Common myeloid progenitor, CD34-positive (primary cell): ENCODE results near the gene BICDL1.

Experiments
- CTCF ChIA-PET: fragments of 350-600 bp; sonication (Branson Sonifier 250); formaldehyde crosslinking; loops from one replicate; lab custom pipeline; 2021; ENCODE audit warnings: antibody characterized with exemption; lab: Charles Lee
- POLR2A ChIA-PET: fragments of 350-600 bp; sonication (Branson Sonifier 250); formaldehyde crosslinking; loops from one replicate; lab custom pipeline; 2021; ENCODE audit warnings: antibody characterized with exemption; lab: Charles Lee
- DNase-seq, 3 donors: peaks; one replicate each; pipeline versions ENCODE4 v3.0.0 to v3.0.0-alpha.2; 2013
- H3K27ac ChIP-seq, 2 experiments: 1 replicate in 1 of 2; 2 replicates in 1 of 2; pipeline ENCODE4 v1.7.0; 2013; ENCODE audit warnings: inconsistent platforms in 2 of 2, low read length in 2 of 2, mild to moderate bottlenecking in 2 of 2, low read depth in 1 of 2, moderate library complexity in 1 of 2; ENCODE audit not compliant: severe bottlenecking in 2 of 2, insufficient read depth in 1 of 2, poor library complexity in 1 of 2
- H3K27me3 ChIP-seq, 5 experiments: replicated peaks in 2 of 5; 1 replicate in 3 of 5; 2 replicates in 2 of 5; pipeline versions ENCODE4 v1.6.1 to v1.7.0; 2013; ENCODE audit warnings: low read length in 4 of 5, mild to moderate bottlenecking in 2 of 5, moderate library complexity in 2 of 5, inconsistent platforms in 1 of 5; ENCODE audit not compliant: insufficient read depth in 5 of 5, control insufficient read depth in 4 of 5
- H3K36me3 ChIP-seq, 4 experiments: 1 replicate in 2 of 4; 2 replicates in 2 of 4; pipeline versions ENCODE4 v1.6.1 to v1.7.0; 2013; ENCODE audit warnings: low read length in 3 of 4, control low read depth in 1 of 4, mild to moderate bottlenecking in 1 of 4; ENCODE audit not compliant: control insufficient read depth in 4 of 4, insufficient read depth in 4 of 4
- H3K4me1 ChIP-seq, 4 experiments: 1 replicate in 3 of 4; 2 replicates in 1 of 4; pipeline versions ENCODE4 v1.6.1 to v1.7.1; 2013; ENCODE audit warnings: low read length in 3 of 4, mild to moderate bottlenecking in 3 of 4, control low read depth in 1 of 4, inconsistent platforms in 1 of 4, moderate library complexity in 1 of 4; ENCODE audit not compliant: control insufficient read depth in 4 of 4, insufficient read depth in 4 of 4; ENCODE audit errors: control extremely low read depth in 1 of 4
- H3K4me3 ChIP-seq, 7 experiments: 1 replicate in 4 of 7; 2 replicates in 3 of 7; pipeline versions ENCODE4 v1.5.1 to v1.7.0; 2013; ENCODE audit warnings: mild to moderate bottlenecking in 7 of 7, low read length in 6 of 7, moderate library complexity in 6 of 7, inconsistent platforms in 2 of 7, low read depth in 2 of 7, control low read depth in 1 of 7; ENCODE audit not compliant: insufficient read depth in 4 of 7, control insufficient read depth in 1 of 7; ENCODE audit errors: extremely low read depth in 1 of 7
- H3K9me3 ChIP-seq, 5 experiments: 1 replicate in 4 of 5; 2 replicates in 1 of 5; pipeline versions ENCODE4 v1.6.1 to v1.7.1; 2013; ENCODE audit warnings: low read length in 4 of 5, mild to moderate bottlenecking in 2 of 5, inconsistent platforms in 1 of 5, low read depth in 1 of 5, moderate library complexity in 1 of 5; ENCODE audit not compliant: control insufficient read depth in 4 of 5, insufficient read depth in 2 of 5; ENCODE audit errors: control extremely low read depth in 1 of 5
- WGBS: methylation state at CpG from one replicate; pipeline ENCODE4 v1.1.5; 2013; ENCODE audit not compliant: insufficient coverage; 5-methylcytosine and 5-hydroxymethylcytosine counted together

Gene BICDL1

GRCh38 chr12:120077260-120077659 is 88.2 kb downstream of the BICDL1 start:
- WGBS, result 98% methylated on average over 5 of the region's 6 CpGs
- Histone ChIP-seq H3K27me3 (no peaks in the 10 kb centered on the region), H3K4me3 (no peak overlapping the region), H3K9me3 (no peaks in the 10 kb centered on the region), H3K36me3 (no peaks in the 10 kb centered on the region), H3K4me1 (peaks cover 0 to 16% (median 8%) of the 10 kb centered on the region in 4 experiments), H3K27ac (no peak overlapping the region)
- ChIA-PET POLR2A (no interaction called here), CTCF (no interaction called here)
- DNase-seq, result no peak

- POLR2A ChIA-PET, result no interaction called here
- no peak overlapping the region for H3K27ac ChIP-seq
Observed at GRCh38 chr12:120078868-120079267, 89.8 kb downstream of the BICDL1 start.

GRCh38 chr12:120079411-120080400 is 90.7 kb downstream of the BICDL1 start:
- ChIA-PET POLR2A (no interaction called here), CTCF (no interaction called here)
- no peaks in the 10 kb centered on the region for H3K9me3 ChIP-seq
- WGBS, result 93% methylated on average over 6 of the region's 9 CpGs
- no peak overlapping the region for H3K27ac ChIP-seq
- H3K4me3 ChIP-seq, result no peak overlapping the region
- no peak for DNase-seq
- H3K36me3 ChIP-seq, result no peaks in the 10 kb centered on the region
- H3K4me1 ChIP-seq, result peaks cover 0 to 16% (median 8%) of the 10 kb centered on the region in 4 experiments
- no peaks in the 10 kb centered on the region for H3K27me3 ChIP-seq

More at GRCh38 chr12:120078868-120079267, 89.8 kb downstream of the BICDL1 start:
- peak; percentile 6 to 78 (median 62) for DNase-seq
- CTCF ChIA-PET, result no interaction called here
- Histone ChIP-seq H3K4me1 (peaks cover 0 to 16% (median 8%) of the 10 kb centered on the region in 4 experiments), H3K27me3 (no peaks in the 10 kb centered on the region), H3K9me3 (no peaks in the 10 kb centered on the region), H3K4me3 (no peak overlapping the region), H3K36me3 (no peaks in the 10 kb centered on the region)
- WGBS, result 60% methylated on average over 5 of the region's 5 CpGs

GRCh38 chr12:120081641-120082040 is 92.6 kb downstream of the BICDL1 start:
- WGBS, result no CpG with 5 or more reads among the region's 2 CpGs
- ChIA-PET CTCF (no interaction called here), POLR2A (no interaction called here)
- no peak overlapping the region for H3K4me3 ChIP-seq
- no peaks in the 10 kb centered on the region for H3K27me3 ChIP-seq
- no peaks in the 10 kb centered on the region for H3K9me3 ChIP-seq
- H3K27ac ChIP-seq, result no peak overlapping the region
- H3K4me1 ChIP-seq, result peaks cover 0 to 15% (median 6%) of the 10 kb centered on the region in 4 experiments
- DNase-seq, result no peak
- H3K36me3 ChIP-seq, result no peaks in the 10 kb centered on the region

- no peaks in the 10 kb centered on the region for H3K9me3 ChIP-seq
- ChIA-PET CTCF (interaction anchor here (0.9 to 3.8 kb wide), 5 partner anchors 10 to 96 kb away, joined by 3 to 20 read pairs (median 5); no protein-coding TSS in a partner anchor), POLR2A (no interaction called here)
- H3K36me3 ChIP-seq, result no peaks in the 10 kb centered on the region
- peaks cover 4 to 16% (median 10%) of the 10 kb centered on the region in 4 experiments for H3K4me1 ChIP-seq
- H3K4me3 ChIP-seq, result no peak overlapping the region
- 80% methylated on average over 1 of the region's 6 CpGs for WGBS
- H3K27me3 ChIP-seq, result peaks cover 0 to 4% (median 0%) of the 10 kb centered on the region in 5 experiments
- DNase-seq, result no peak
- H3K27ac ChIP-seq, result no peak overlapping the region
Observed at GRCh38 chr12:120085920-120086645, 97.0 kb downstream of the BICDL1 start.

GRCh38 chr12:120086801-120087621 is 98.0 kb downstream of the BICDL1 start:
- ChIA-PET CTCF (interaction anchor here (0.7 to 3.8 kb wide), 12 partner anchors 9 to 97 kb away, joined by 3 to 20 read pairs (median 3); no protein-coding TSS in a partner anchor), POLR2A (interaction anchor here (0.8 kb wide), 1 partner anchor 98 kb away, joined by 4 read pairs; the partner anchor contains the start of gene BICDL1)
- H3K4me3 ChIP-seq, result peak overlapping the region; percentile 19 to 76 (median 63)

More at GRCh38 chr12:120086801-120087621, 98.0 kb downstream of the BICDL1 start:
- Histone ChIP-seq H3K27me3 (peaks cover 0 to 4% (median 0%) of the 10 kb centered on the region in 5 experiments), H3K9me3 (no peaks in the 10 kb centered on the region), H3K4me1 (peaks cover 4 to 16% (median 10%) of the 10 kb centered on the region in 4 experiments), H3K27ac (no peak overlapping the region), H3K36me3 (no peaks in the 10 kb centered on the region)
- WGBS, result 0% methylated on average over 45 of the region's 55 CpGs
- DNase-seq, result peak; percentile 99 to 100 (median 100)
